ENCODE results near the gene JAM2. TPM values are rescaled to one million over a fixed set of nuclear protein-coding genes. Genes with fewer than 3 reads are reported as not detected.

The JAM2 gene
- total and polyA plus RNA-seq, 2 of the 4 experiments (the other 2 are of a cell fraction), result 0.72 to 2.1 TPM

DNA sequence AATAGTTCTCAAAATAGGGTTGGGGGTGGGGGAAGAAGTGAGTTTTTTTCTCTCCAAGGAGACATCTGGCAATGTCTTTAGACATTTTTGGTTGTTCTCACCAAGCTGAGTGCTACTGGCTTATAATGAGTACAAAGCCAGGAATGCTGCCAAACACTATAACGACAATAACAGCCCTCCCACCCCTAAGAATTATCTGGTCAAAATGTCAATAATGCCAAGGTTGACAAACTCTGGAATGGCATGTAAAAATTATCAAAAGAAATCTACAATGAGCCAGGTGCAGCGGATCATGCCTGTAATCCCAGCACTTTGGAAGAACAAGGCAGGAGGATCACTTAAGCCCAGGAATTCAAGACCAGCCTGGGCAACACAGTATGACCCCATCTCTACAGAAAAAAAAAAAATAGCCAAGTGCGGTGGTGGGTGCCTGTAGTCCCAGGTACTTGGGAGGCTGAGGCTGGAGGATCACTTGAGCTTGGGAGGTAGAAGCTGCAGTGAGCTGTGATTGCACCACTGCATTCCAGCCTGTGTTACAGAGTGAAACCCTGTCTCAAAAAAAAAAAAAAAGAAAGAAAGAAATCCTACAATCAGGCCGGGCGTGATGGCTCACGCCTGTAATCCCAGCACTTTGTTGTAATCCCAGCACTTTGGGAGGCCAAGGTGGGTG lies 93.2 kb downstream of the JAM2 start:
- Histone ChIP-seq H3K36me3 (ENCODE audit: control insufficient read depth, insufficient read depth, low read length) (peaks cover 19% of the 10 kb centered on the region), H3K4me3 (ENCODE audit: insufficient read depth, low read depth, low read length) (no peak overlapping the region), H4K5ac (ENCODE audit: low read depth, low read length) (no peak overlapping the region), H3K9me3 (ENCODE audit: control insufficient read depth, insufficient read depth, low read length) (no peaks in the 10 kb centered on the region), H3K9ac (ENCODE audit: low read depth, low read length) (no peak overlapping the region), H2AK5ac (ENCODE audit: low read depth, low read length) (no peak overlapping the region), H3K14ac (replicated peaks; ENCODE audit: low read depth, low read length) (no peak overlapping the region), H2AK9ac (replicated peaks; ENCODE audit: low read depth, low read length, poor library complexity) (no peak overlapping the region), H4K91ac (ENCODE audit: insufficient read depth, low read depth, low read length) (no peak overlapping the region), H3K27ac (ENCODE audit: insufficient read depth, low read length) (no peak overlapping the region), H3K23ac (ENCODE audit: low read depth, low read length) (no peak overlapping the region), H2AFZ (replicated peaks; ENCODE audit: low read length, poor library complexity) (no peak overlapping the region), H3K9me1 (ENCODE audit: insufficient read depth, low read length) (no peaks in the 10 kb centered on the region), H2BK5ac (ENCODE audit: low read depth, low read length, poor library complexity, severe bottlenecking) (no peak overlapping the region), H3K4me1 (ENCODE audit: control insufficient read depth, insufficient read depth, low read length) (no peaks in the 10 kb centered on the region), H2BK120ac (ENCODE audit: low read depth, low read length) (no peak overlapping the region), H3K27me3 (ENCODE audit: control insufficient read depth, insufficient read depth, low read length) (no peaks in the 10 kb centered on the region), H2BK20ac (ENCODE audit: low read depth, low read length) (no peak overlapping the region), H3K56ac (ENCODE audit: extremely low read depth, insufficient read depth, low read length) (no peak overlapping the region), H3K4me2 (ENCODE audit: low read depth, low read length) (no peak overlapping the region), H2BK15ac (ENCODE audit: low read depth, low read length) (no peak overlapping the region), H3K79me1 (ENCODE audit: low read depth in 1 of 2, low read length in 2 of 2) (peaks cover 13 to 37% of the 10 kb centered on the region in 2 experiments), H3K4ac (ENCODE audit: low read depth, low read length) (no peak overlapping the region), H4K8ac (ENCODE audit: low read depth in 2 of 2, low read length in 2 of 2) (no peak overlapping the region), H4K20me1 (ENCODE audit: insufficient read depth, low read length) (peaks cover 12% of the 10 kb centered on the region), H3K18ac (ENCODE audit: low read depth, low read length) (no peak overlapping the region)
- no CpG with 5 or more reads among the region's 6 CpGs for WGBS, 2 experiments (ENCODE audit: extremely low coverage in 2 of 2, insufficient read length in 1 of 2)
- DNase-seq (no peak), ATAC-seq (ENCODE audit: low read depth) (no peak)
- no TSS peak for BruUV-seq (replicated peaks)
- intact Hi-C loops (cut with micrococcal nuclease), result no loop called here
- TF ChIP-seq CHD1 (IDR thresholded peaks at IDR 0.05; ENCODE audit: low read depth, low read length), result no peak
- dilution Hi-C loops (cut with HindIII; ENCODE audit: low sequenced_read_pairs, unreplicated experiment), result no loop called here
- in situ Hi-C loops (cut with MboI; ENCODE audit: low sequenced_read_pairs), result no loop called here
- ChIA-PET POLR2A (ENCODE audit: unreplicated experiment) (no interaction called here), CTCF (no interaction called here)
